HCT116 (cell line): ENCODE results near the gene PAMR1. TPM values are rescaled to one million over a fixed set of nuclear protein-coding genes. Genes with fewer than 3 reads are reported as not detected.

Source experiments
- ATAC-seq: fragments of 200-7000 bp; cut with Tn5 transposase; 2 replicates; pipeline ENCODE4 v1.9.1; 2020; ENCODE audit warnings: mild to moderate bottlenecking, moderate library complexity
- BruUV-seq: library from RNA; stranded (reverse); fragments of 400-500 nt; replicated peaks from 2 replicates; lab custom pipeline; 2021; lab: Mats Ljungman, UMichigan
- CTCF ChIA-PET: fragments of 300-600 bp; sonication (Branson Sonifier 250); formaldehyde crosslinking; loops from one replicate; lab custom pipeline; 2021; ENCODE audit warnings: antibody characterized with exemption; lab: Charles Lee
- POLR2A ChIA-PET: fragments of 300-600, 350-600 bp; sonication (Branson Sonifier 250); formaldehyde crosslinking; loops from one replicate; lab custom pipeline; 2021; ENCODE audit warnings: antibody characterized with exemption; lab: Charles Lee
- RAD21 ChIA-PET, 2 experiments: fragments of 300-600 bp; sonication (Branson Sonifier 250); formaldehyde crosslinking; loops; one replicate each; lab custom pipeline; 2023; ENCODE audit warnings: low total read pairs in 2 of 2; ENCODE audit not compliant: uncharacterized antibody in 2 of 2, unreplicated experiment in 2 of 2, low non-redundant PET in 1 of 2; lab: Charles Lee
- DNase-seq: peaks from one replicate; pipeline ENCODE4 v3.0.0-alpha.2; 2010; ENCODE audit warnings: low read depth, low spot score
- H2AFZ ChIP-seq: fragments of 200-600 bp; shearing (Covaris generic), sonication (generic); 2 replicates; pipeline ENCODE4 v1.6.1; 2017; ENCODE audit warnings: low read depth, mixed run types, mixed read lengths, antibody characterized with exemption, low read length; ENCODE audit not compliant: poor library complexity, severe bottlenecking
- H3K27ac ChIP-seq: 2 replicates; pipeline ENCODE4 v1.5.1; 2012; ENCODE audit warnings: low read depth, low read length
- H3K27me3 ChIP-seq: fragments of 200-600 bp; sonication (generic); 2 replicates; pipeline ENCODE4 v1.6.1; 2016; ENCODE audit warnings: mixed run types, low read length, mixed read lengths; ENCODE audit not compliant: insufficient read depth
- H3K36me3 ChIP-seq, 2 experiments: fragments of 200-500 bp in 1 of 2; fragments of 200-600 bp in 1 of 2; sonication (Bioruptor generic) in 1 of 2; sonication (generic) in 1 of 2; 2 replicates each; pipeline versions ENCODE4 v1.5.1 to v1.6.1; 2014 to 2016; ENCODE audit warnings: low read length in 2 of 2, inconsistent platforms in 1 of 2, mixed read lengths in 1 of 2, mixed run types in 1 of 2; ENCODE audit not compliant: insufficient read depth in 2 of 2, control insufficient read depth in 1 of 2
- H3K4me1 ChIP-seq, 2 experiments: fragments of 200-600 bp in 1 of 2; sonication (generic) in 1 of 2; 2 replicates each; pipeline versions ENCODE4 v1.5.1 to v1.6.1; 2012 to 2017; ENCODE audit warnings: low read length in 2 of 2, inconsistent platforms in 1 of 2, mild to moderate bottlenecking in 1 of 2, mixed read lengths in 1 of 2, mixed run types in 1 of 2, moderate library complexity in 1 of 2; ENCODE audit not compliant: insufficient read depth in 2 of 2, control insufficient read depth in 1 of 2
- H3K4me2 ChIP-seq: fragments of 200-600 bp; sonication (generic); 2 replicates; pipeline ENCODE4 v1.6.1; 2017; ENCODE audit warnings: mixed run types, low read length, mixed read lengths
- H3K4me3 ChIP-seq, 2 experiments: fragments of 200-600 bp in 1 of 2; sonication (generic) in 1 of 2; replicated peaks in 1 of 2; 2 replicates each; pipeline ENCODE4 v1.5.1; 2011 to 2016; ENCODE audit warnings: low read length in 2 of 2, control low read depth in 1 of 2, low read depth in 1 of 2, mild to moderate bottlenecking in 1 of 2, mixed read lengths in 1 of 2, mixed run types in 1 of 2
- H3K79me2 ChIP-seq: fragments of 200-600 bp; sonication (generic); 2 replicates; pipeline ENCODE4 v1.6.1; 2017; ENCODE audit warnings: mild to moderate bottlenecking, mixed run types, low read length, moderate library complexity, mixed read lengths; ENCODE audit not compliant: insufficient read depth
- H3K9ac ChIP-seq: fragments of 200-600 bp; sonication (generic); 2 replicates; pipeline ENCODE4 v1.6.1; 2016; ENCODE audit warnings: low read length, mixed read lengths
- H3K9me2 ChIP-seq: fragments of 200-600 bp; sonication (generic), shearing (Covaris generic); 2 replicates; pipeline ENCODE4 v1.6.1; 2017; ENCODE audit warnings: mixed run types, mild to moderate bottlenecking, moderate library complexity; ENCODE audit not compliant: insufficient read depth
- H3K9me3 ChIP-seq, 2 experiments: fragments of 200-500 bp in 1 of 2; fragments of 200-600 bp in 1 of 2; sonication (Bioruptor generic) in 1 of 2; sonication (generic) in 1 of 2; 2 replicates each; pipeline ENCODE4 v1.6.1; 2014 to 2017; ENCODE audit warnings: low read length in 2 of 2, mixed read lengths in 2 of 2, inconsistent platforms in 1 of 2, low read depth in 1 of 2, mild to moderate bottlenecking in 1 of 2, mixed run types in 1 of 2, moderate library complexity in 1 of 2; ENCODE audit not compliant: control insufficient read depth in 1 of 2, insufficient read depth in 1 of 2
- H4K20me1 ChIP-seq: fragments of 200-600 bp; sonication (generic), shearing (Covaris generic); 2 replicates; pipeline ENCODE4 v1.6.1; 2017; ENCODE audit warnings: mixed run types, mild to moderate bottlenecking, moderate library complexity; ENCODE audit not compliant: insufficient read depth
- CEBPB ChIP-seq: IDR thresholded peaks from 2 replicates; pipeline ENCODE4 v1.6.1; 2012; ENCODE audit warnings: low read depth
- EGR1 ChIP-seq: IDR thresholded peaks from 2 replicates; pipeline ENCODE4 v1.6.1; 2012; ENCODE audit warnings: low read depth
- EZH2 ChIP-seq: fragments of 200-600 bp; sonication (generic); IDR thresholded peaks from 2 replicates; pipeline ENCODE4 v1.6.1; 2017; ENCODE audit warnings: antibody characterized with exemption, mixed run types
- EZH2phosphoT487 ChIP-seq: fragments of 200-600 bp; IDR thresholded peaks from 2 replicates; pipeline ENCODE4 v1.6.1; 2018; ENCODE audit warnings: antibody characterized with exemption, borderline replicate concordance
- FOSL1 ChIP-seq: IDR thresholded peaks from 2 replicates; pipeline ENCODE4 v1.6.1; 2012; ENCODE audit warnings: low read depth
- JUND ChIP-seq: IDR thresholded peaks from 2 replicates; pipeline ENCODE4 v1.6.1; 2012
- POLR2A ChIP-seq: IDR thresholded peaks from 2 replicates; pipeline ENCODE4 v1.7.0; 2011; ENCODE audit warnings: borderline replicate concordance; ENCODE audit not compliant: insufficient read depth, insufficient read length; ENCODE audit errors: extremely low read depth
- POLR2AphosphoS5 ChIP-seq: IDR thresholded peaks from 2 replicates; pipeline ENCODE4 v1.6.1; 2011; ENCODE audit warnings: mild to moderate bottlenecking, low read depth, low read length, moderate library complexity
- SIN3A ChIP-seq: IDR thresholded peaks from 2 replicates; pipeline ENCODE4 v1.6.1; 2012; ENCODE audit warnings: low read depth
- SP1 ChIP-seq: IDR thresholded peaks from 2 replicates; pipeline ENCODE4 v1.6.1; 2012; ENCODE audit warnings: low read depth
- TCF7L2 ChIP-seq: IDR thresholded peaks from 2 replicates; pipeline ENCODE4 v1.7.0; 2011; ENCODE audit warnings: borderline replicate concordance, inconsistent platforms; ENCODE audit not compliant: insufficient read depth, insufficient read length; ENCODE audit errors: extremely low read depth
- YY1 ChIP-seq: IDR thresholded peaks from 2 replicates; pipeline ENCODE4 v1.6.1; 2011; ENCODE audit warnings: low read length, low read depth, moderate library complexity, mild to moderate bottlenecking; ENCODE audit not compliant: insufficient replicate concordance; ENCODE audit errors: extremely low read depth
- ZNF274 ChIP-seq: fragments of 200-500 bp; sonication (Bioruptor generic); IDR thresholded peaks from 2 replicates; pipeline ENCODE4 v1.6.1; 2014; ENCODE audit warnings: mild to moderate bottlenecking, low read depth, low read length, inconsistent platforms
- intact Hi-C: fragments of 100-400 bp; cut with micrococcal nuclease; formaldehyde crosslinking; loops from 2 replicates; pipeline ENCODE4 v1.10.0; 2022
- total RNA-seq: library from RNA; stranded (reverse); gene quantifications from one replicate; pipeline ENCODE4 v1.2.1, GENCODE V29; 2021; ENCODE audit not compliant: unreplicated experiment
- TF ChIP-seq, protein P1 (sequence below): IDR thresholded peaks from 2 replicates; pipeline ENCODE4 v1.6.1; 2012
- TF ChIP-seq, protein P2 (sequence below): IDR thresholded peaks from 2 replicates; pipeline ENCODE4 v1.6.1; 2011; ENCODE audit warnings: mild to moderate bottlenecking, low read length, moderate library complexity; ENCODE audit not compliant: insufficient replicate concordance; ENCODE audit errors: extremely low read depth
- TF ChIP-seq, protein P3 (sequence below): IDR thresholded peaks from 2 replicates; pipeline ENCODE4 v1.6.1; 2012; ENCODE audit warnings: low read depth
- TF ChIP-seq, protein P4 (sequence below), 3 experiments: fragments of 200-600 bp in 1 of 3; sonication (generic) in 1 of 3; IDR thresholded peaks in 2 of 3; conservative IDR thresholded peaks in 1 of 3; 2 replicates each; pipeline ENCODE4 v1.5.1; 2012 to 2017; ENCODE audit warnings: low read depth in 2 of 3, low read length in 2 of 3, antibody characterized with exemption in 1 of 3, borderline replicate concordance in 1 of 3, control low read depth in 1 of 3, mild to moderate bottlenecking in 1 of 3, mixed read lengths in 1 of 3, mixed run types in 1 of 3, moderate library complexity in 1 of 3; ENCODE audit not compliant: insufficient read depth in 1 of 3

Gene PAMR1
- total RNA-seq, 1 experiment from 2014 or later = not detected

DNA sequence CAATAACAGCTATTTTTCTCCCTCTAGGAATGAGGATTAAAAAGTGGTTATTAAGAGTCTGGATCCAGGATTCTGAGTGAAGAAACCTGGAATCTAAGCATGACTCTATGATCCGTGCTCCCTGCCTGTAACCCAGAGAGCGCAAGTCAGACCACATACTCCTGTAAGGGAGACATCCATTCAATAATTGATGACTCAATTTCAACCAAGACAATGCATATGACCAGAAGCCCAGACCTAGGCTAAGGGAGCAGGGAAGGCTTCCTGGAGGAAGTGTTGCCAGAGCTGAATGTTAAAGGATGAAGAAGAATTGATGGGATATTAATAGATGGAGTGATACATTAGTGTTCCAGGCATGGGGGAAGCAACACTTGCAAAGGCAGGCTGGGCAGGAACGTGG lies 13.8 kb upstream of the PAMR1 start:
- ChIA-PET CTCF (no interaction called here), RAD21 (no interaction called here), POLR2A (no interaction called here)
- Histone ChIP-seq H3K79me2 (no peaks in the 10 kb centered on the region), H3K4me1 (no peaks in the 10 kb centered on the region), H3K36me3 (no peaks in the 10 kb centered on the region), H3K27me3 (no peaks in the 10 kb centered on the region), H3K27ac (no peak overlapping the region), H3K4me3 (no peak overlapping the region), H3K4me2 (no peak overlapping the region), H4K20me1 (no peaks in the 10 kb centered on the region), H3K9me2 (no peaks in the 10 kb centered on the region), H3K9me3 (no peaks in the 10 kb centered on the region), H2AFZ (no peak overlapping the region), H3K9ac (no peak overlapping the region)
- ATAC-seq (no peak), DNase-seq (no peak)
- intact Hi-C loops = no loop called here
- no TSS peak for BruUV-seq
- TF ChIP-seq, protein P1, sequence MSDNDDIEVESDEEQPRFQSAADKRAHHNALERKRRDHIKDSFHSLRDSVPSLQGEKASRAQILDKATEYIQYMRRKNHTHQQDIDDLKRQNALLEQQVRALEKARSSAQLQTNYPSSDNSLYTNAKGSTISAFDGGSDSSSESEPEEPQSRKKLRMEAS = no peak
- TF ChIP-seq YY1 (no peak), POLR2A (no peak), TCF7L2 (no peak), EZH2phosphoT487 (no peak), CEBPB (no peak), EGR1 (no peak), JUND (no peak), POLR2AphosphoS5 (no peak), EZH2 (no peak), SIN3A (no peak), ZNF274 (no peak), FOSL1 (no peak), SP1 (no peak)
- TF ChIP-seq, protein P2, sequence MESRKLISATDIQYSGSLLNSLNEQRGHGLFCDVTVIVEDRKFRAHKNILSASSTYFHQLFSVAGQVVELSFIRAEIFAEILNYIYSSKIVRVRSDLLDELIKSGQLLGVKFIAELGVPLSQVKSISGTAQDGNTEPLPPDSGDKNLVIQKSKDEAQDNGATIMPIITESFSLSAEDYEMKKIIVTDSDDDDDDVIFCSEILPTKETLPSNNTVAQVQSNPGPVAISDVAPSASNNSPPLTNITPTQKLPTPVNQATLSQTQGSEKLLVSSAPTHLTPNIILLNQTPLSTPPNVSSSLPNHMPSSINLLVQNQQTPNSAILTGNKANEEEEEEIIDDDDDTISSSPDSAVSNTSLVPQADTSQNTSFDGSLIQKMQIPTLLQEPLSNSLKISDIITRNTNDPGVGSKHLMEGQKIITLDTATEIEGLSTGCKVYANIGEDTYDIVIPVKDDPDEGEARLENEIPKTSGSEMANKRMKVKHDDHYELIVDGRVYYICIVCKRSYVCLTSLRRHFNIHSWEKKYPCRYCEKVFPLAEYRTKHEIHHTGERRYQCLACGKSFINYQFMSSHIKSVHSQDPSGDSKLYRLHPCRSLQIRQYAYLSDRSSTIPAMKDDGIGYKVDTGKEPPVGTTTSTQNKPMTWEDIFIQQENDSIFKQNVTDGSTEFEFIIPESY = no peak
- TF ChIP-seq, protein P3, sequence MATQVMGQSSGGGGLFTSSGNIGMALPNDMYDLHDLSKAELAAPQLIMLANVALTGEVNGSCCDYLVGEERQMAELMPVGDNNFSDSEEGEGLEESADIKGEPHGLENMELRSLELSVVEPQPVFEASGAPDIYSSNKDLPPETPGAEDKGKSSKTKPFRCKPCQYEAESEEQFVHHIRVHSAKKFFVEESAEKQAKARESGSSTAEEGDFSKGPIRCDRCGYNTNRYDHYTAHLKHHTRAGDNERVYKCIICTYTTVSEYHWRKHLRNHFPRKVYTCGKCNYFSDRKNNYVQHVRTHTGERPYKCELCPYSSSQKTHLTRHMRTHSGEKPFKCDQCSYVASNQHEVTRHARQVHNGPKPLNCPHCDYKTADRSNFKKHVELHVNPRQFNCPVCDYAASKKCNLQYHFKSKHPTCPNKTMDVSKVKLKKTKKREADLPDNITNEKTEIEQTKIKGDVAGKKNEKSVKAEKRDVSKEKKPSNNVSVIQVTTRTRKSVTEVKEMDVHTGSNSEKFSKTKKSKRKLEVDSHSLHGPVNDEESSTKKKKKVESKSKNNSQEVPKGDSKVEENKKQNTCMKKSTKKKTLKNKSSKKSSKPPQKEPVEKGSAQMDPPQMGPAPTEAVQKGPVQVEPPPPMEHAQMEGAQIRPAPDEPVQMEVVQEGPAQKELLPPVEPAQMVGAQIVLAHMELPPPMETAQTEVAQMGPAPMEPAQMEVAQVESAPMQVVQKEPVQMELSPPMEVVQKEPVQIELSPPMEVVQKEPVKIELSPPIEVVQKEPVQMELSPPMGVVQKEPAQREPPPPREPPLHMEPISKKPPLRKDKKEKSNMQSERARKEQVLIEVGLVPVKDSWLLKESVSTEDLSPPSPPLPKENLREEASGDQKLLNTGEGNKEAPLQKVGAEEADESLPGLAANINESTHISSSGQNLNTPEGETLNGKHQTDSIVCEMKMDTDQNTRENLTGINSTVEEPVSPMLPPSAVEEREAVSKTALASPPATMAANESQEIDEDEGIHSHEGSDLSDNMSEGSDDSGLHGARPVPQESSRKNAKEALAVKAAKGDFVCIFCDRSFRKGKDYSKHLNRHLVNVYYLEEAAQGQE = no peak
- TF ChIP-seq, protein P4, sequence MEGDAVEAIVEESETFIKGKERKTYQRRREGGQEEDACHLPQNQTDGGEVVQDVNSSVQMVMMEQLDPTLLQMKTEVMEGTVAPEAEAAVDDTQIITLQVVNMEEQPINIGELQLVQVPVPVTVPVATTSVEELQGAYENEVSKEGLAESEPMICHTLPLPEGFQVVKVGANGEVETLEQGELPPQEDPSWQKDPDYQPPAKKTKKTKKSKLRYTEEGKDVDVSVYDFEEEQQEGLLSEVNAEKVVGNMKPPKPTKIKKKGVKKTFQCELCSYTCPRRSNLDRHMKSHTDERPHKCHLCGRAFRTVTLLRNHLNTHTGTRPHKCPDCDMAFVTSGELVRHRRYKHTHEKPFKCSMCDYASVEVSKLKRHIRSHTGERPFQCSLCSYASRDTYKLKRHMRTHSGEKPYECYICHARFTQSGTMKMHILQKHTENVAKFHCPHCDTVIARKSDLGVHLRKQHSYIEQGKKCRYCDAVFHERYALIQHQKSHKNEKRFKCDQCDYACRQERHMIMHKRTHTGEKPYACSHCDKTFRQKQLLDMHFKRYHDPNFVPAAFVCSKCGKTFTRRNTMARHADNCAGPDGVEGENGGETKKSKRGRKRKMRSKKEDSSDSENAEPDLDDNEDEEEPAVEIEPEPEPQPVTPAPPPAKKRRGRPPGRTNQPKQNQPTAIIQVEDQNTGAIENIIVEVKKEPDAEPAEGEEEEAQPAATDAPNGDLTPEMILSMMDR (IDR thresholded peaks at IDR 0.05 in 2 of 3, conservative IDR thresholded peaks at IDR 0.05 in 1 of 3; ENCODE audit: borderline replicate concordance in 1 of 3, insufficient read depth in 1 of 3, low read depth in 2 of 3, low read length in 2 of 3) = no peak
